Caco-2 (cell line): ENCODE measurements around the gene LTN1. TPM values are rescaled to one million over a fixed set of nuclear protein-coding genes. Genes with fewer than 3 reads are reported as not detected.

Experiments
- BruUV-seq: library from RNA; stranded (reverse); fragments of 400-500 nt; replicated peaks from 2 replicates; lab custom pipeline; 2021; lab: Mats Ljungman, UMichigan
- CTCF ChIA-PET: fragments of 300-600 bp; sonication (Branson Sonifier 250); formaldehyde crosslinking; loops from one replicate; lab custom pipeline; 2022; ENCODE audit warnings: antibody characterized with exemption; lab: Charles Lee
- POLR2A ChIA-PET: fragments of 300-600 bp; sonication (Branson Sonifier 250); formaldehyde crosslinking; loops from one replicate; lab custom pipeline; 2022; ENCODE audit warnings: antibody characterized with exemption; lab: Charles Lee
- DNase-seq, 2 experiments: peaks; one replicate each; pipeline versions ENCODE4 v3.0.0 to v3.0.0-alpha.2; 2020 to 2022
- H3K27me3 ChIP-seq: replicated peaks from 2 replicates; pipeline ENCODE4 v1.6.0; 2011; ENCODE audit warnings: low read length; ENCODE audit not compliant: control insufficient read depth, insufficient read depth
- H3K36me3 ChIP-seq: 2 replicates; pipeline ENCODE4 v1.5.1; 2011; ENCODE audit warnings: low read length; ENCODE audit not compliant: control insufficient read depth, insufficient read depth
- H3K4me1 ChIP-seq: fragments of 250-450 bp; sonication (Bioruptor Pico); 2 replicates; pipeline ENCODE4 v1.5.1; 2020; ENCODE audit warnings: mild to moderate bottlenecking
- H3K4me3 ChIP-seq: 2 replicates; pipeline ENCODE4 v1.5.1; 2011; ENCODE audit warnings: low read depth, mild to moderate bottlenecking, control low read depth, low read length
- H3K9me3 ChIP-seq: fragments of 250-450 bp; sonication (Bioruptor Pico); 2 replicates; pipeline ENCODE4 v1.5.1; 2020; ENCODE audit warnings: mild to moderate bottlenecking, moderate library complexity
- H3K27ac Mint-ChIP-seq: one replicate; pipeline ENCODE4 v1.8.0; 2022; ENCODE audit warnings: mixed read lengths; ENCODE audit not compliant: unreplicated experiment
- H3K27me3 Mint-ChIP-seq: one replicate; pipeline ENCODE4 v1.8.0; 2022; ENCODE audit warnings: mixed read lengths; ENCODE audit not compliant: insufficient read depth, unreplicated experiment
- H3K36me3 Mint-ChIP-seq: one replicate; pipeline ENCODE4 v1.8.0; 2022; ENCODE audit warnings: mild to moderate bottlenecking, mixed read lengths; ENCODE audit not compliant: insufficient read depth, unreplicated experiment
- H3K4me1 Mint-ChIP-seq: one replicate; pipeline ENCODE4 v1.8.0; 2022; ENCODE audit warnings: low read depth, mixed read lengths; ENCODE audit not compliant: unreplicated experiment
- H3K4me3 Mint-ChIP-seq: one replicate; pipeline ENCODE4 v1.8.0; 2022; ENCODE audit warnings: mild to moderate bottlenecking, moderate library complexity, mixed read lengths; ENCODE audit not compliant: unreplicated experiment
- H3K9me3 Mint-ChIP-seq: one replicate; pipeline ENCODE4 v1.8.0; 2022; ENCODE audit warnings: mixed read lengths; ENCODE audit not compliant: unreplicated experiment
- CTCF ChIP-seq, 2 experiments: fragments of 200-600 bp in 1 of 2; IDR thresholded peaks; 1 replicate in 1 of 2; 2 replicates in 1 of 2; pipeline versions ENCODE4 v1.5.1 to v1.8.0; 2011 to 2022; ENCODE audit warnings: antibody characterized with exemption in 1 of 2, control low read depth in 1 of 2, inconsistent platforms in 1 of 2, low read depth in 1 of 2, low read length in 1 of 2, mild to moderate bottlenecking in 1 of 2, moderate library complexity in 1 of 2; ENCODE audit not compliant: insufficient read depth in 1 of 2, severe bottlenecking in 1 of 2, unreplicated experiment in 1 of 2
- intact Hi-C: fragments of 100-400 bp; cut with micrococcal nuclease; formaldehyde crosslinking; loops from one replicate; pipeline ENCODE4 v1.10.0; 2022; ENCODE audit not compliant: unreplicated experiment
- total RNA-seq: library from RNA; stranded (reverse); gene quantifications from 2 replicates; pipeline ENCODE4 v1.2.3, GENCODE V29; 2022

LTN1 gene
- total RNA-seq, 1 experiment from 2014 or later: 25.4 TPM

DNA sequence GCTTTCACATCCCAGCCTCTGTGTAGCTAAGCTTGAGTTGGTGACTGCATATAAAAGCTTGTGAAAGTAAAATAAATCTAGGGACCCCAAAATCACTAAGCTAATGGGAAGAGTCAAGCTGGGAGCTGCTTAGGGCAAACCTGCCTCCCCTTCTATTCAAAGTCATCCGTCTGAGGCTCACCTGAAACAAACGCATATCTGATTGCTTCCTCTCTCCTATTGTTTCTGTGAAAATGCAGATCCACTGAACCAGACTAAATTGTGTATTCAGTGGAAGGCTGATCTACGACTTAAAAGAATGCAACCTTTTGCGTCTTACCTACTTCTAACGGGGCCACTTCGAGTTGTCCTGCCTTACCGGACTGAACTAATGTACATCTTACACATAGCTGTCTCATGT lies 70.3 kb downstream of the LTN1 start:
- DNase-seq: no peak
- Histone ChIP-seq H3K4me3 (no peak overlapping the region), H3K4me1 (no peaks in the 10 kb centered on the region), H3K27me3 (no peaks in the 10 kb centered on the region), H3K9me3 (no peaks in the 10 kb centered on the region), H3K36me3 (no peaks in the 10 kb centered on the region)
- Mint-ChIP-seq H3K36me3 (no peaks in the 10 kb centered on the region), H3K27ac (no peak overlapping the region), H3K27me3 (no peaks in the 10 kb centered on the region), H3K4me1 (no peaks in the 10 kb centered on the region), H3K4me3 (no peak overlapping the region), H3K9me3 (no peaks in the 10 kb centered on the region)
- TF ChIP-seq CTCF (IDR thresholded peaks at IDR 0.05; ENCODE audit: insufficient read depth in 1 of 2, low read depth in 1 of 2, low read length in 1 of 2, severe bottlenecking in 1 of 2, unreplicated experiment in 1 of 2): no peak
- no TSS peak for BruUV-seq
- CTCF ChIA-PET: no interaction called here
- intact Hi-C loops: no loop called here
- POLR2A ChIA-PET: no interaction called here

GRCh38 chr21:28916150-28916893 lies 76.4 kb downstream of the LTN1 start:
- BruUV-seq: no TSS peak
- Histone ChIP-seq H3K27me3 (no peaks in the 10 kb centered on the region), H3K4me3 (no peak overlapping the region), H3K4me1 (no peaks in the 10 kb centered on the region), H3K36me3 (no peaks in the 10 kb centered on the region), H3K9me3 (no peaks in the 10 kb centered on the region; the same call in 1 of the 2 replicates)
- DNase-seq: no peak
- no peaks in the 10 kb centered on the region for H3K9me3 Mint-ChIP-seq
- H3K27me3 Mint-ChIP-seq: peaks cover 3% of the 10 kb centered on the region
- POLR2A ChIA-PET: no interaction called here
- TF ChIP-seq CTCF (IDR thresholded peaks at IDR 0.05; ENCODE audit: insufficient read depth in 1 of 2, low read depth in 1 of 2, low read length in 1 of 2, severe bottlenecking in 1 of 2, unreplicated experiment in 1 of 2): no peak
- intact Hi-C loops: no loop called here
- no peak overlapping the region for H3K27ac Mint-ChIP-seq
- H3K36me3 Mint-ChIP-seq: no peaks in the 10 kb centered on the region
- CTCF ChIA-PET: no interaction called here
- H3K4me1 Mint-ChIP-seq: no peaks in the 10 kb centered on the region
- no peak overlapping the region for H3K4me3 Mint-ChIP-seq

GRCh38 chr21:28913071-28913470 lies 79.6 kb downstream of the LTN1 start:
- Histone ChIP-seq H3K36me3 (no peaks in the 10 kb centered on the region), H3K4me1 (no peaks in the 10 kb centered on the region), H3K4me3 (no peak overlapping the region), H3K27me3 (no peaks in the 10 kb centered on the region), H3K9me3 (no peaks in the 10 kb centered on the region; the same call in 1 of the 2 replicates)
- H3K4me3 Mint-ChIP-seq: no peak overlapping the region
- TF ChIP-seq CTCF (IDR thresholded peaks at IDR 0.05; ENCODE audit: insufficient read depth in 1 of 2, low read depth in 1 of 2, low read length in 1 of 2, severe bottlenecking in 1 of 2, unreplicated experiment in 1 of 2): no peak
- POLR2A ChIA-PET: no interaction called here
- no peaks in the 10 kb centered on the region for H3K9me3 Mint-ChIP-seq
- peaks cover 6% of the 10 kb centered on the region for H3K27me3 Mint-ChIP-seq
- CTCF ChIA-PET: no interaction called here
- no peak for DNase-seq
- no peaks in the 10 kb centered on the region for H3K4me1 Mint-ChIP-seq
- H3K36me3 Mint-ChIP-seq: no peaks in the 10 kb centered on the region
- no peak overlapping the region for H3K27ac Mint-ChIP-seq
- no TSS peak for BruUV-seq
- intact Hi-C loops: no loop called here
